ENCODE measurements around the gene TUBGCP2.

GRCh38 chr10:133261726-133262325 lies 46.8 kb downstream of the TUBGCP2 start:
- no peak for TF ChIP-seq CTCF (IDR thresholded peaks at IDR 0.05)
- peak in 1 of 2 donors; percentile 58 for TF ChIP-seq POLR2A (IDR thresholded peaks at IDR 0.05)
